Measurements from ENCODE around the gene LAIR2. TPM values are rescaled to one million over a fixed set of nuclear protein-coding genes. Genes with fewer than 3 reads are reported as not detected.

The LAIR2 gene
- total RNA-seq, 1 experiment from 2014 or later, result not detected

- Histone ChIP-seq H3K9me3 (ENCODE audit: control insufficient read depth in 1 of 2, insufficient read depth in 1 of 2, low read depth in 1 of 2, low read length in 2 of 2) (no peaks in the 10 kb centered on the region), H3K4me1 (ENCODE audit: control insufficient read depth in 1 of 2, insufficient read depth in 2 of 2, low read length in 2 of 2) (no peaks in the 10 kb centered on the region), H2AFZ (ENCODE audit: low read depth, low read length, poor library complexity, severe bottlenecking) (no peak overlapping the region), H3K36me3 (ENCODE audit: control insufficient read depth in 1 of 2, insufficient read depth in 2 of 2, low read length in 2 of 2) (no peaks in the 10 kb centered on the region), H4K20me1 (ENCODE audit: insufficient read depth) (no peaks in the 10 kb centered on the region), H3K79me2 (ENCODE audit: insufficient read depth, low read length) (no peaks in the 10 kb centered on the region), H3K27me3 (ENCODE audit: insufficient read depth, low read length) (peaks cover 15% of the 10 kb centered on the region), H3K4me3 (replicated peaks in 1 of 2; ENCODE audit: low read depth in 1 of 2, low read length in 2 of 2) (no peak overlapping the region), H3K9ac (ENCODE audit: low read length) (no peak overlapping the region), H3K27ac (ENCODE audit: low read depth, low read length) (no peak overlapping the region), H3K4me2 (ENCODE audit: low read length) (no peak overlapping the region), H3K9me2 (ENCODE audit: insufficient read depth) (no peaks in the 10 kb centered on the region)
- no TSS peak for BruUV-seq (replicated peaks)
- DNase-seq (ENCODE audit: low read depth, low spot score) (no peak), ATAC-seq (no peak)
- ChIA-PET POLR2A (no interaction called here), RAD21 (ENCODE audit: low non-redundant PET in 1 of 2, low total read pairs in 2 of 2, uncharacterized antibody in 2 of 2, unreplicated experiment in 2 of 2) (no interaction called here), CTCF (no interaction called here)
- no peak for TF ChIP-seq ZNF274 (IDR thresholded peaks at IDR 0.05; ENCODE audit: low read depth, low read length)
- TF ChIP-seq ELF1 (IDR thresholded peaks at IDR 0.05; ENCODE audit: borderline replicate concordance, low read depth), result no peak
- TF ChIP-seq RAD21 (IDR thresholded peaks at IDR 0.05; ENCODE audit: low read depth), result no peak
- no peak for TF ChIP-seq CBX3 (IDR thresholded peaks at IDR 0.05; ENCODE audit: low read depth)
- no peak for TF ChIP-seq EGR1 (IDR thresholded peaks at IDR 0.05; ENCODE audit: low read depth)
- TF ChIP-seq REST (IDR thresholded peaks at IDR 0.05; ENCODE audit: low read depth), result no peak
- no peak for TF ChIP-seq EZH2phosphoT487 (IDR thresholded peaks at IDR 0.05; ENCODE audit: borderline replicate concordance)
- TF ChIP-seq YY1 (IDR thresholded peaks at IDR 0.05; ENCODE audit: extremely low read depth, insufficient replicate concordance, low read depth, low read length), result no peak
- no peak for TF ChIP-seq TCF7L2 (IDR thresholded peaks at IDR 0.05; ENCODE audit: borderline replicate concordance, extremely low read depth, insufficient read depth, insufficient read length)
- no peak for TF ChIP-seq ZFX (IDR thresholded peaks at IDR 0.05)
- intact Hi-C loops (cut with micrococcal nuclease), result no loop called here
Observed at GRCh38 chr19:54554006-54554405, 51.4 kb downstream of the LAIR2 start.

Data from HCT116 (cell line).